HG03575 (cell line): ENCODE measurements around the gene JOSD1.
"Not testable (repeated sequence)": the region's sequence is repeated elsewhere in the genome, so short reads cannot be mapped to it uniquely, and the experiment has no call there.

Experiments used
- ATAC-seq: cut with Tn5 transposase; IDR thresholded peaks from one replicate; pipeline ENCODE4 v1.9.1; 2021; ENCODE audit not compliant: unreplicated experiment, insufficient number of reproducible peaks, low FRiP score; ENCODE audit errors: extremely low read depth

Gene JOSD1

GRCh38 chr22:38649841-38650522 lies 50.8 kb downstream of the JOSD1 start:
- no peak for ATAC-seq

- ATAC-seq: no peak
These were observed 55.3 kb downstream of the JOSD1 start for GRCh38 chr22:38645430-38645829.

DNA sequence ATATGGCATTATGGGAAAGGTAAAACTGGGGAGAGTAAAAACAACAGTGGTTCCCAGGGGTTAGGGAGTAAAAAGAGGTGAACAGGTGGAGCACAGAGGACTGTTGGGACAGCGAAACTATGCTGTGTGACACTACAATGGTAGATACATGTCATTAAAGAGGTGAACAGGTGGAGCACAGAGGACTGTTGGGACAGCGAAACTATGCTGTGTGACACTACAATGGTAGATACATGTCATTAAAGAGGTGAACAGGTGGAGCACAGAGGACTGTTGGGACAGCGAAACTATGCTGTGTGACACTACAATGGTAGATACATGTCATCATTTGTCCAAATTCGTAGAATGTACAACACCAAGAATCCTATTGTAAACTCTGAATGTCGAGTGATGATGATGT lies 56.5 kb downstream of the JOSD1 start:
- not testable (repeated sequence) for ATAC-seq

DNA sequence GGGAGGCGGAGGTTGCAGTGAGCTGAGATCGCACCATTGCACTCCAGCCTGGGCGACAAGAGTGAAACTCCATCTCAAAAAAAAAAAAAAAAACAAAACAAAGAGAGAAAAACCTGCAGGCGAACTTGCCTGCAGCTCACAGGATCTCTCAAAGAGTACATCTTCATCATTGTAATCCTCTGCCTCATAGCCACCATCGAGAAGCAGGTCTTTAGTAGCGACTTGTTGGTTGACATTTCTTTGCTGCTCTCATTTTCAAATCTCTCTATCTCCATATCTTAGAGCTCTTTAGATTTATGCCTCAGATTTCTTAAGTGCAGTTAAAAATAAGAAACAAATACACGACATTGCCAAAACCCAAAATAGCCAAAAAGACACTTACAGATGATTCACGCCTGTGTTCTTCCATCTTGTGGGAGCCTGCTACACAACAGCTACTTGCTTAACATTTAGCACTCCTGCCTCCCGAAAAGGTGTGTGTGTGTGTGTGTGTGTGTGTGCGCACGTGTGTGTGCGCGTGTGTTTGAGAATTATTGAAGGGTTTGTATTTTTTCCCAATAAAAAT lies 59.2 kb downstream of the JOSD1 start:
- no peak for ATAC-seq

DNA sequence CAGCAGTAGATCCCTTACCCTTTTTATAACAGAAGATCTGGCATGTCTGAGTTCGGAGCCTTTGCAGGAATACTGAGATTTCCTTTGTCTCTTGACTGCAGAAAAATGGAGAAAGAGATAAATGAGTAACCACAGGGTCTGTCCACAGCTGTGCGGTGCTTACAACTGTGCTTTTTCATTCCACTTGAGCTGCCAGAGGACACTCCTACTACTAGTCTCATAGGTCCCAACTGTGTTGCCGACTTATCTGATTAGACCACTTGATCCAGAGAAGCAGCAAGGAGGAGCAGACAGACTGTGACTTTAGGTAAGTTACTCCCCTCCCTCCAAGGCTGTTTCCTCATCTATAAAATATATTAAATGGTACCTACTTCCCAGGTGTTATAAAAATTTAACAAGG lies 62.0 kb downstream of the JOSD1 start:
- ATAC-seq: no peak

DNA sequence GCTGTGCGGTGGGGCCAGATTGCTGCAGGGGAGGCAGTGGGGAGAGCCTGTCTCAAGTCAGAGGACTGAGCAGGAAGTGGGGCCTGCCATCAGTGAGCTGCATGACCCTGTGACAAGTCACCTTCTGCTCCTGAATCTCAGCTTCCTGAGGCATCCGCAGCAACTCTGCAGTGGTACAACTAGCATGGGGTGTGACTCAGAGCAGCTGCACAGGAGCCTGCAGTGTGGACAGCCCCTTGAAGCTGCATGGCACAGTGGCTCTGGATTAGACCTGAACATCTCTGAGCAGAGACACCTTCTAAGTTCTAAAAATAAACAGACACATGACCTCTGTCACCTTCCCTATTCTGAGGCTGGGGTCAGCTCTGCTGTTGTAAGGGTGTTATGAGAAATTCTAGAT lies 62.5 kb downstream of the JOSD1 start:
- ATAC-seq: no peak
